H1 (cell line): ENCODE results near the gene HSPA2. TPM values are rescaled to one million over a fixed set of nuclear protein-coding genes. Genes with fewer than 3 reads are reported as not detected.

Experiments used
- CREB1 ChIP-seq: IDR thresholded peaks from 2 replicates; pipeline ENCODE4 v1.6.1; 2012; ENCODE audit warnings: inconsistent platforms
- NANOG ChIP-seq: IDR thresholded peaks from 2 replicates; pipeline ENCODE4 v1.6.1; 2011; ENCODE audit warnings: low read length, low read depth, mild to moderate bottlenecking, inconsistent platforms; ENCODE audit not compliant: insufficient read depth, poor library complexity, severe bottlenecking
- polyA plus RNA-seq, 7 experiments: library from polyadenylated mRNA; depleted of rRNA in 3 of 7; stranded (reverse) in 5 of 7; unstranded in 2 of 7; fragments of >200 nt in 5 of 7; fragments of 200-250 nt in 2 of 7; gene quantifications; 1 replicate in 5 of 7; 2 replicates in 1 of 7; 4 replicates in 1 of 7; pipeline versions ENCODE4 v1.2.1 to v1.2.3, GENCODE V29; 2011 to 2013; ENCODE audit warnings: missing spikeins in 2 of 7, mixed read lengths in 2 of 7
- total RNA-seq: library from RNA; stranded (reverse); fragmentation: NEBNext Ultra II Directional; extraction: Animal tissue kit (Norgen Biotek cat#: 25700); gene quantifications from 2 replicates; pipeline ENCODE4 v1.2.1, GENCODE V29; 2021

Gene HSPA2
- total and polyA plus RNA-seq, 2 of the 8 experiments (the other 6 are each of a cell fraction or from before 2014, with no cell fraction given): 30.5 to 82.9 TPM

DNA sequence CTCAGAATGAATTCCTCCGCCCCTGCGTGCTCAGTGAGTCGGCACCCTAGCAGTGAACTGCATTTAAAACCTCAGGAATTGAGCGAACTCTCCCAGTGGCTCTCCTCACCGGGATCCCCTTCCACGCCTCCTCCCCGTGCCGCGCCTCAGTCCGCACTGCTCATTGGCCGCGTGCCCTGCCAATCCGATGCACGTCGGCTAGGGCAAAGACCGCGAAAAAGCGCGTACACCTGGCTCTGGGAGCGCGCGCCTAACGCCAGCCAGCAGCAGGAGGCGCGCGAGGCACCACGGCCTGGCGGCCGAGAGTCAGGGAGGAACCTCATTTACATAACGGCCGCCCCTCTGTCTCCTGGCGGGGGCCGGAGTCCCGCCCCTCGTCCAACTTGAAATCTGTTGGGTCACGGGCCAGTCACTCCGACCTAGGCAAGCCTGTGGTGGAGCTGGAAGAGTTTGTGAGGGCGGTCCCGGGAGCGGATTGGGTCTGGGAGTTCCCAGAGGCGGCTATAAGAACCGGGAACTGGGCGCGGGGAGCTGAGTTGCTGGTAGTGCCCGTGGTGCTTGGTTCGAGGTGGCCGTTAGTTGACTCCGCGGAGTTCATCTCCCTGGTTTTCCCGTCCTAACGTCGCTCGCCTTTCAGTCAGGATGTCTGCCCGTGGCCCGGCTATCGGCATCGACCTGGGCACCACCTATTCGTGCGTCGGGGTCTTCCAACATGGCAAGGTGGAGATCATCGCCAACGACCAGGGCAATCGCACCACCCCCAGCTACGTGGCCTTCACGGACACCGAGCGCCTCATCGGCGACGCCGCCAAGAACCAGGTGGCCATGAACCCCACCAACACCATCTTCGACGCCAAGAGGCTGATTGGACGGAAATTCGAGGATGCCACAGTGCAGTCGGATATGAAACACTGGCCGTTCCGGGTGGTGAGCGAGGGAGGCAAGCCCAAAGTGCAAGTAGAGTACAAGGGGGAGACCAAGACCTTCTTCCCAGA lies at the start of gene HSPA2 (continued):
- TF ChIP-seq NANOG (no peak), CREB1 (peak; percentile 90)
